Duodenal mucosa (tissue), 2 donors: ENCODE results near the gene C5orf24.
A peak's percentile ranks its signal among the peaks of the same experiment; 100 is the strongest.
"Not testable (repeated sequence)": the region's sequence is repeated elsewhere in the genome, so short reads cannot be mapped to it uniquely, and the experiment has no call there.

Experiments
- H3K27ac ChIP-seq: one replicate; pipeline ENCODE4 v1.7.0; 2013; ENCODE audit warnings: low read depth, low read length
- H3K27me3 ChIP-seq, 2 donors: one replicate each; pipeline ENCODE4 v1.7.0; 2013; ENCODE audit warnings: low read length in 2 of 2, control low read depth in 1 of 2; ENCODE audit not compliant: insufficient read depth in 2 of 2, control insufficient read depth in 1 of 2
- H3K36me3 ChIP-seq, 2 donors: one replicate each; pipeline ENCODE4 v1.7.0; 2013; ENCODE audit warnings: low read length in 2 of 2, control low read depth in 1 of 2; ENCODE audit not compliant: insufficient read depth in 2 of 2, control insufficient read depth in 1 of 2
- H3K4me1 ChIP-seq, 2 donors: one replicate each; pipeline ENCODE4 v1.7.0; 2013; ENCODE audit warnings: low read length in 2 of 2, control low read depth in 1 of 2; ENCODE audit not compliant: insufficient read depth in 2 of 2, control insufficient read depth in 1 of 2
- H3K4me3 ChIP-seq, 2 donors: one replicate each; pipeline ENCODE4 v1.7.0; 2013; ENCODE audit warnings: low read length in 2 of 2, low read depth in 1 of 2
- H3K9ac ChIP-seq, 2 donors: one replicate each; pipeline ENCODE4 v1.7.0; 2013; ENCODE audit warnings: low read length in 2 of 2, low read depth in 1 of 2
- H3K9me3 ChIP-seq, 2 donors: one replicate each; pipeline ENCODE4 v1.7.0; 2013; ENCODE audit warnings: low read length in 2 of 2, control low read depth in 1 of 2; ENCODE audit not compliant: control insufficient read depth in 1 of 2

The C5orf24 gene

DNA sequence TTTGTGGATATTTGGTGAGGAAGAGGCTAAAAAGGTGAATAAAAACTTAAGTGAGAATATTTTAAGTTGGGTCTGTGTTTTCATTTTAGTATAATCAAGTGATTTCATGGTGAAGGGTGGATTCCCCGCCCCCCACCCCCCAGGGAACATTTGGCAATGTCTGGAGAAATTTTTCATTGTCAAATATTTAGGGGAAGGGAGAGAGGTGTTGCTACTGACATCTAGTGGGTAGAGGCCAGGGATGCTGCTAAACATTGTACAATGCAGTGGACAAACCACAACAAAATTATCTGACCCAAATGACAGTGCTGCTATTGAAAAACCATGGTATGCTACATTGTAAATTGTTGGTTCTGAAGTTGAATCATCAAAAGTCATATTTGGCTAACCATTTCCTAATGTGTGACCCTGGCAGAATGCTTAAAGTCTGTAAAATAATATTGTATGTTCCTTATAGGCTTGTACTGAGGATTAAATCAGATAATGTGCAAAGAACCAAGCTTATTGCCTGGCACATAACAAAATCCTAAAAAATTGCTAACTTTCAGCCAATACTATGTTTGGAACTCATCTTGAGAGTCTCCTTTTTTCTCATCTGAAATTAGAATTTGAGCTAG, 5.6 kb downstream of the C5orf24 start:
- Histone ChIP-seq H3K4me3 (no peak overlapping the region), H3K4me1 (peaks cover 14 to 15% of the 10 kb centered on the region in 2 donors), H3K9ac (no peak overlapping the region), H3K9me3 (no peaks in the 10 kb centered on the region), H3K36me3 (peaks cover 13 to 16% of the 10 kb centered on the region in 2 donors), H3K27ac (no peak overlapping the region), H3K27me3 (no peaks in the 10 kb centered on the region)

DNA sequence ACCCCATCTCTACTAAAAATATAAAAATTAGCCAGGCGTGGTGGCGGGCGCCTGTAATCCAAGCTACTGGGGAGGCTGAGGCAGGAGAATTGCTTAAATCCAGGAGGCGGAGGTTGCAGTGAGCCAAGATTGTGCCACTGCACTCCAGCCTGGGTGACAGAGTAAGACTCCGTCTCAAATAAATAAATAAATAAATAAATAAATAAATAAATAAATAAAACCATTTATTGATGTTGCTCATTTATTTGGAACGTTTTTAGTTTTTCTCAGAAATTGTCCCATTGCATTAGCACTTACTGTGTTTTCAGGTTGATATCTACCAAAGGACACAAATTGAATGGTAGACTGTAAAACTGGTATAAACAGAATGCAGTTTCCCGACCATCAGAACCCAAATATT, 10.7 kb downstream of the C5orf24 start:
- peaks cover 24 to 31% of the 10 kb centered on the region in 2 donors for H3K36me3 ChIP-seq
- not testable (repeated sequence) for H3K9me3 ChIP-seq, H3K4me3 ChIP-seq, H3K27ac ChIP-seq, H3K27me3 ChIP-seq, H3K4me1 ChIP-seq, H3K9ac ChIP-seq

DNA sequence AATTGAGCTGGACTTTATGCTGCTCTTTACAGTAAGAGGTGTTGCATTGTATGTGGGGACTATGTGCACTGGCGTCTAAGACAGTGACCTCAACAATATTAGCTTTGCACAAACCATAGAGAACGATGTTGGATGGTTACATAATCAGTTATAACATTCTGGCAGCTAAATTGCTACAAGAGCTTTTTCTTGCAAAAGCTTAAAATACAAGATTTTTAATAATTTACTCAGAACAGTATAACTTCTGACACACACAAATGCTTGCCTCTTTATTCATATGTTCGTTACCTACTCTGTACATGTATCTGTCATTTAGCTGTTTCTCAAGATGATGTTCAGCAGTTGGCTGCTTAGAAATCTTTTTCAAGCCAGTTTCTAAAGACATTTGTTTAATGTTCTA, 11.6 kb downstream of the C5orf24 start:
- no peaks in the 10 kb centered on the region for H3K9me3 ChIP-seq
- H3K9ac ChIP-seq: no peak overlapping the region
- H3K27me3 ChIP-seq: no peaks in the 10 kb centered on the region
- no peak overlapping the region for H3K27ac ChIP-seq
- H3K36me3 ChIP-seq: peaks cover 22 to 31% of the 10 kb centered on the region in 2 donors
- no peaks in the 10 kb centered on the region for H3K4me1 ChIP-seq
- no peak overlapping the region for H3K4me3 ChIP-seq

DNA sequence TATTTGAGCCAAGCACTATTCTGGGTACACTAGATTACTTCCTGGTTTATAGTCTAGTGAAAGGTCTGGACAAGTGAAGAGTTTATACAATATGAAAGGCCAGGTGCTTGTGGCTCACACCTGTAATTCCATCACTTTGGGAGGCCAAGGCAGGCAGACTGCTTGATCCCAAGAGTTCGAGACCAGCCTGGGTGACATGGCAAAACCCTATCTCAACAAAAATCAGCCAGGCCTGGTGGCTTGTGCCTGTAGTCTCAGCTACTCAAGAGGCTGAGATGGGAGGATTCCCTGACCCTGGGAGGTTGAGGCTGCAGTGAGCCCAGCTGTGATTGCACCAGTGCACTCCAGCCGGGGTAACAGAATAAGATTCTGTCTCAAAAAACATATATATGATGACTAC, 18.9 kb downstream of the C5orf24 start:
- Histone ChIP-seq H3K9ac (no peak overlapping the region), H3K36me3 (peaks cover 0 to 5% of the 10 kb centered on the region in 2 donors), H3K4me1 (no peaks in the 10 kb centered on the region), H3K27me3 (no peaks in the 10 kb centered on the region), H3K4me3 (no peak overlapping the region), H3K9me3 (no peaks in the 10 kb centered on the region), H3K27ac (no peak overlapping the region)

DNA sequence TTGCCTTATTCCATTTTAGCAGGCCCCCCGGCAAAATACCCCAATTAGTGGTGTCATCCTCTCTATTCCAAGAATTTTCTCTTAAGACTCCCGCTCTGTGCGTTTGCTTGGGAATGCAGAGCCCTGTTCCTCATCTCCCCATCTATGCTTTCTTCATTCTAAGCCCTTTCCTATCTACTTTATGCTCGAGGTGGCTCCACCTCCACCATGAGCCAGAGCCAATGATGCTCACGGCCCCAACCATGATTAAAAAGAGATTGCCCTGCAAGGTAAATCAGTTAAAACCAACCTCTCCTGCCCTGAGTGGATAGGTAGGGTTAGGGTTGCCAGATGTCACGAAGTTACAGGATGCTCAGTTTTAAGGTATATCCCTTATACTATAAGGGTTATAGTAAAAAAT, 27.7 kb downstream of the C5orf24 start:
- Histone ChIP-seq H3K27me3 (no peaks in the 10 kb centered on the region), H3K4me1 (peaks cover 24 to 27% of the 10 kb centered on the region in 2 donors), H3K27ac (no peak overlapping the region), H3K9me3 (no peaks in the 10 kb centered on the region), H3K36me3 (no peaks in the 10 kb centered on the region), H3K4me3 (peak overlapping the region; percentile 74 to 96), H3K9ac (peak overlapping the region in 1 of 2 donors; percentile 80)

DNA sequence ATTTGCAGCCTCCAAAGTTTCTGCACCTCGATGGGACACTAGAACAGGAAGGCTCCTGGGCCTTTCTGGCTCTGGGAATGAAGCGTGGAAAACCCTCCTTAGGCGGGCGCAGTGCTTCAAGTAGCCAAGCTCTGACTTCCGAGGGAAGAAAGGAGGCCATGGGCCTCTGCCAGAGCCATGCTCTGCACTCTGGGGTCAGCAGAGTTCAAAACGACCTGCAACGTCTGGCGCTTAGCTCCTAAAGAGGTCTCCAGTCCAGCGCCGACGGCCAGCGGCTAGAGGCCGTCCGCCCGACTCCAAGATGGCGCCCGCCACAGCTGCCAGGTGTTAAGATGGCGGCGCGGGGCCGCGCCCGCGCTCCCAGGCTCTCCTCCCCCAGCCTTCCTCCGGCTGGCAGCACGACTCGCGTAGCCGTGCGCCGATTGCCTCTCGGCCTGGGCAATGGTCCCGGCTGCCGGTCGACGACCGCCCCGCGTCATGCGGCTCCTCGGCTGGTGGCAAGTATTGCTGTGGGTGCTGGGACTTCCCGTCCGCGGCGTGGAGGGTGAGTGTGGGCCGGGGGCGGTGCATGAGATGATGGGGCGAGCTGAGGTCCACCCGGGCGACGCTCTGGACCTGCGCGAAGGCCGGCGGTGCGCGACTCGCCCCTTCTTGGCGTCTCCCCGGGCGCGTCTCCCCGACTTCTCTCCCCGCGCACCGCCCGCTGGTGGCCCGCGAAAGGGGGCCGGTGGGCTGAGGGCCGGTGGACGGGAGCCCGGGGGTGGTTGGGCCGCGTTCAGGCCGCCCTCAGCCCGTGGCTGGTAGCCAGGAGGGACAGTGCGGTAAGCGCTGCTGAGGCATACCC, 28.4 kb downstream of the C5orf24 start, which contains the start of gene TXNDC15:
Gene TXNDC15 (plus strand): TSS at position 385 of the 844 bp plus-strand sequence. CDS start 57 bp downstream, at position 442.
- Histone ChIP-seq H3K9ac (peak within 1 kb of the TSS; percentile 80), H3K27ac (peak within 1 kb of the TSS; percentile 92), H3K27me3 (no peaks in the 10 kb centered on the region), H3K4me1 (peaks cover 24 to 27% of the 10 kb centered on the region in 2 donors), H3K9me3 (no peaks in the 10 kb centered on the region), H3K36me3 (no peaks in the 10 kb centered on the region), H3K4me3 (peak within 1 kb of the TSS; percentile 74 to 96)

DNA sequence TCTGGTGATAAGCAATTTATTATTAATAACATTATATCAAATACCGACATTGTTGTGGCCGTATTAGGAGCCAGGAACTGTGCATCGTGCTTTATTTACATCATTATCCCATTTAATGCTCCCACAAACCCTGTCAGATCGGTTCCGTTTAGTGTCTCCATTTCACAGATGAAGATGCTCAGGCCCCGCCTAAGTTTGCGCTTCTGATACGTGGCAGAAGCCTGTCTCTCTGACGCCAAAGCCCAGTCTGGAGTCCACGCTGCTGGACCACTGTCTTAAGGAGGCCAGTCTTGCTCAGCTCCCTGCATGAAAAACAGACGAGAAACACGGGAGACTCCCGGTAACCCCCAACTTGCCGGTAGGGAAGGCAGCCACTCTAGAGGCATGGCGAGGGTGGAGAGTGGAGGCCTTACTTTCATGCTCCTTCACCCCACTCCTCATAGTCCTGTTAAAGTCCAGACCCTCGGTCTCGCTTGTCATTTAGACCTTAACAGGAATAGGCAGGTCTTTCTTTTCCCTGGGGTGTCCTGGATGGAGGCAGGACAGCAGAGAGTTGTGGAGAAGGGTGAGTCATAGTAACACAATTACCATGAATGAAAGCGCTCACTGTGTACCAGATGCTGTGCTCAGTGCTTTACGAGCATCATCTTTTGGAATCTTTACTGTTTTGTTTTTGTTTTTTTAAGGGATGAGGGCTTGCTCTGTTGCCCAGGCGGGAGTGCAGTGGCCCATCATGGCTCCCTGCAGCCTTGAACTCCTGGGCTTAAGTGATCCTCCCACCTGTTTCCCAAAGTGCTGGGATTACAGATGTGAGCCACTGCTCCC, 29.3 kb downstream of the C5orf24 start:
- Histone ChIP-seq H3K4me1 (peaks cover 27 to 28% of the 10 kb centered on the region in 2 donors), H3K36me3 (no peaks in the 10 kb centered on the region), H3K9me3 (no peaks in the 10 kb centered on the region), H3K4me3 (peak overlapping the region; percentile 74 to 96), H3K9ac (peak overlapping the region; percentile 80), H3K27ac (peak overlapping the region; percentile 92), H3K27me3 (no peaks in the 10 kb centered on the region)

DNA sequence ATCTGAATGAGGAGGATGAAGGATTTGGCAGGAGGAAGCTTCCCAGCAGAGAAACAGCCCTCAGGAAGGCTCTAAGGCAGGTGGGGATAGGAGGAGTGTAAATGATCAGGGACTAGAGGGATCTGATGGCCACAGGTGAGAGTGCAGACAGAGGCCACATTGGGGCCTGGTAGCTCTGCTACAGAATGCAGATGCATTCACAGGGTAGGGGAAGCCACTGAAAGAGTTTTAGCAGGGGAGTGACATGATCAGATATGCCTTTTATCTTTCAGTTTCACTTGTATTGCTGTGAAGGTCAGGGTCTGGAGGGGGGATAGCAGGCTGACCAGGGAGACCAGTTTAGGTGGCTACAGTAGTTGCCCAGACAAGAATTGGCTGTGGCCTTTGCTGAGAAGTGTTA, 31.4 kb downstream of the C5orf24 start:
- H3K27ac ChIP-seq: no peak overlapping the region
- no peak overlapping the region for H3K9ac ChIP-seq
- no peaks in the 10 kb centered on the region for H3K9me3 ChIP-seq
- H3K36me3 ChIP-seq: no peaks in the 10 kb centered on the region
- H3K27me3 ChIP-seq: no peaks in the 10 kb centered on the region
- peaks cover 27 to 28% of the 10 kb centered on the region in 2 donors for H3K4me1 ChIP-seq
- no peak overlapping the region for H3K4me3 ChIP-seq

DNA sequence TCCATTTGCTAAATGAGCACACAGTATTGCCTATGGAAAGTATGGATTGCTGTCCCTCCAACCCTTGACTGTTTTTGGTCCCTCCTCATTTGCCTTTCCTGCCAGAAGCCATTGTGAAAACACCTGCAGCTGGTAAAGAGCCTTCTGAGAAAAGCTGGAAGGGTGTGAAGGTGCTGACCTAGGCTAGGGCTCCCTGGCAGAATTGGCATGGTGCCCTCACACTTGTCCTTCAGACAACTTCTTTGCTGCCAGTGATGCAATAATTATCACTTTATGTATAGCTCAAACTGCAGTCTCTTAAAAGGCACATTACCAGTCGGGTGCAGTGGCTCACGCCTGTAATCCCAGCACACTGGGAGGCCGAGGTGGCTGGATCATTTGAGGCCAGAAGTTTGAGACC, 32.6 kb downstream of the C5orf24 start:
- Histone ChIP-seq H3K4me1 (peaks cover 27 to 28% of the 10 kb centered on the region in 2 donors), H3K9ac (no peak overlapping the region), H3K36me3 (no peaks in the 10 kb centered on the region), H3K9me3 (no peaks in the 10 kb centered on the region), H3K27me3 (no peaks in the 10 kb centered on the region), H3K4me3 (no peak overlapping the region), H3K27ac (no peak overlapping the region)

DNA sequence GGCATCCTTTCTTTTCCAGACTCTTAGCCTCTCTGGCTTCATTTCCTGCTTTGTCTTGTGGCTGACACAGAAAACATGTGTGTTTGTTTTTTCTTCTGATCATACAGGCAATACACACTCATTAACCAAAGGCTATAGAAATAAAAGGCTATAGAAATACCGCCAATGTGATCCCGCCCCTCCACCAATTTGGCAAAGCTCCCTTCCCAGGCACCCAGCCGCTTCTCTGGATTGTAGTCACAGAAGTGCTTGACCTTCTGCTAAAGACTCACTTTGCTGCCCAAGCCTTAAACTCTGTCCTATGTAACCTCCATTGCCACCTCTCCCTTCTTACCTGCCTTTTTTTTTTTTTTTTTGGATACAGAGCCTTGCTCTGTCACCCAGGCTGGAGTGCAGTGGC, 33.7 kb downstream of the C5orf24 start:
- Histone ChIP-seq H3K36me3 (no peaks in the 10 kb centered on the region), H3K9ac (no peak overlapping the region), H3K4me3 (no peak overlapping the region), H3K27ac (no peak overlapping the region), H3K9me3 (no peaks in the 10 kb centered on the region), H3K27me3 (no peaks in the 10 kb centered on the region), H3K4me1 (peaks cover 23% of the 10 kb centered on the region in 2 donors)
